Amygdala (tissue), 56 donors: Measurements from ENCODE around the gene QSOX2.
"Not testable (repeated sequence)": the region's sequence is repeated elsewhere in the genome, so short reads cannot be mapped to it uniquely, and the experiment has no call there.

Source experiments
- DNase-seq, 56 donors: peaks; one replicate each; lab custom pipeline; 2025; lab: John Stamatoyannopoulos, UW

QSOX2 gene

GRCh38 chr9:136240941-136241340, 4.7 kb downstream of the QSOX2 start:
- no peak for DNase-seq

GRCh38 chr9:136239983-136240330, 5.7 kb downstream of the QSOX2 start:
- DNase-seq = no peak

- peak in 1 of 56 donors; percentile 7 for DNase-seq
Observed at GRCh38 chr9:136239135-136239982, 6.3 kb downstream of the QSOX2 start.

GRCh38 chr9:136238342-136238732, 7.3 kb downstream of the QSOX2 start:
- DNase-seq = no peak

GRCh38 chr9:136237486-136238341, 7.9 kb downstream of the QSOX2 start:
- DNase-seq = no peak

- DNase-seq = not testable (repeated sequence)
Observed at GRCh38 chr9:136236471-136237410, 8.9 kb downstream of the QSOX2 start.

- DNase-seq = no peak
Observed at GRCh38 chr9:136235709-136236455, 9.7 kb downstream of the QSOX2 start.

- no peak for DNase-seq
Observed at GRCh38 chr9:136235171-136235570, 10.4 kb downstream of the QSOX2 start.

- DNase-seq = no peak
Observed at GRCh38 chr9:136234597-136234996, 11.0 kb downstream of the QSOX2 start.

- no peak for DNase-seq
Observed at GRCh38 chr9:136233868-136234267, 11.7 kb downstream of the QSOX2 start.

GRCh38 chr9:136233411-136233810, 12.2 kb downstream of the QSOX2 start:
- no peak for DNase-seq

- no peak for DNase-seq
Observed at GRCh38 chr9:136232969-136233368, 12.6 kb downstream of the QSOX2 start.

- DNase-seq = no peak
Observed at GRCh38 chr9:136231478-136232297, 13.9 kb downstream of the QSOX2 start.

- no peak for DNase-seq
Observed at GRCh38 chr9:136230773-136231172, 14.8 kb downstream of the QSOX2 start.

- no peak for DNase-seq
Observed at GRCh38 chr9:136230365-136230764, 15.2 kb downstream of the QSOX2 start.

- peak in 4 of 56 donors; percentile 23 to 33 (median 26) for DNase-seq
Observed at GRCh38 chr9:136229096-136230065, 16.2 kb downstream of the QSOX2 start.

GRCh38 chr9:136228107-136228875, 17.3 kb downstream of the QSOX2 start:
- peak in 3 of 56 donors; percentile 11 to 27 (median 26) for DNase-seq
